Ovary (tissue), 9 donors: ENCODE results near the gene MRPS23. TPM values are rescaled to one million over a fixed set of nuclear protein-coding genes. Genes with fewer than 3 reads are reported as not detected.

ENCODE experiments used
- DNase-seq, 5 donors: peaks; one replicate each; pipeline ENCODE4 v3.0.0-alpha.2; 2019 to 2020
- H3K27ac ChIP-seq, 2 donors: fragments of 200-600 bp; one replicate each; pipeline versions ENCODE4 v1.5.1 to v1.8.0; 2019 to 2022
- H3K27me3 ChIP-seq: fragments of 200-600 bp; one replicate; pipeline ENCODE4 v1.8.0; 2022
- H3K36me3 ChIP-seq: fragments of 200-600 bp; sonication (generic); one replicate; pipeline ENCODE4 v1.5.1; 2019
- H3K4me1 ChIP-seq: one replicate; pipeline ENCODE4 v1.8.1; 2013; ENCODE audit warnings: mild to moderate bottlenecking, moderate library complexity; ENCODE audit not compliant: insufficient read depth
- H3K4me3 ChIP-seq: fragments of 200-600 bp; sonication (generic); one replicate; pipeline ENCODE4 v1.5.1; 2017
- H3K9me3 ChIP-seq, 2 donors: fragments of 200-600 bp in 1 of 2; sonication (generic) in 1 of 2; one replicate each; pipeline versions ENCODE4 v1.5.1 to v1.8.1; 2013 to 2019; ENCODE audit warnings: mild to moderate bottlenecking in 1 of 2, moderate library complexity in 1 of 2
- CTCF ChIP-seq, 3 donors: fragments of 450-650 bp in 2 of 3; fragments of 200-600 bp in 1 of 3; IDR thresholded peaks; one replicate each; pipeline versions ENCODE4 v1.5.1 to v1.8.0; 2016 to 2022; ENCODE audit warnings: antibody characterized with exemption in 3 of 3, mild to moderate bottlenecking in 1 of 3
- EP300 ChIP-seq: sonication (generic); formaldehyde crosslinking; IDR thresholded peaks from one replicate; pipeline ENCODE4 v1.6.1; 2017; ENCODE audit warnings: antibody characterized with exemption
- POLR2A ChIP-seq: fragments of 450-650 bp; IDR thresholded peaks from one replicate; pipeline ENCODE4 v1.6.1; 2017; ENCODE audit warnings: antibody characterized with exemption, mild to moderate bottlenecking, moderate library complexity
- WGBS, 3 donors: extraction: QIAGEN DNeasy Blood & Tissue Kit in 1 of 3; methylation state at CpG; one replicate each; pipeline versions ENCODE4 v1.1.5 to v1.1.7; 2013 to 2017; 5-methylcytosine and 5-hydroxymethylcytosine counted together
- intact Hi-C, 4 donors: fragments of 100-400 bp; cut with DNase I; formaldehyde crosslinking; loops; one replicate each; pipeline versions ENCODE4 v1.11.0 to v1.15.1; 2022 to 2023
- polyA plus RNA-seq, 2 donors: library from polyadenylated mRNA; stranded (reverse); fragments of 200-250 nt in 1 of 2; fragments of 350-450 nt in 1 of 2; fragmentation: Illumina TruSeq in 1 of 2; extraction: RNeasy Lipid Tissue Mini Kit (QIAGEN cat#74804) in 1 of 2; gene quantifications; one replicate each; pipeline ENCODE4 v1.2.3, GENCODE V29; 2013 to 2014
- total RNA-seq, 7 donors: library from RNA; depleted of rRNA in 2 of 7; stranded (reverse); fragments of >200 nt in 2 of 7; fragmentation: NEBNext Ultra II Directional in 3 of 7; extraction: Animal tissue kit (Norgen Biotek cat#: 25700) in 3 of 7; gene quantifications; one replicate each; pipeline versions ENCODE4 v1.1.0 to v1.2.4, GENCODE V29; 2016 to 2023
- donor health status: DM: no; HTN: no; CAD: no; lungs with moderate emphysema.
- donor health status: DM: no; HTN: no; CAD: no.
- donor health status: Bipolar disorder and iron deficiency.
- donor health status: DM: yes; HTN: yes; CAD: no.
- donor health status: DM: no; HTN: no; CAD: no.
- donor health status: DM: yes; HTN: yes; CAD: no.

Gene MRPS23
- total and polyA plus RNA-seq, 9 donors = 12.2 to 37.9 (median 31.1) TPM

DNA sequence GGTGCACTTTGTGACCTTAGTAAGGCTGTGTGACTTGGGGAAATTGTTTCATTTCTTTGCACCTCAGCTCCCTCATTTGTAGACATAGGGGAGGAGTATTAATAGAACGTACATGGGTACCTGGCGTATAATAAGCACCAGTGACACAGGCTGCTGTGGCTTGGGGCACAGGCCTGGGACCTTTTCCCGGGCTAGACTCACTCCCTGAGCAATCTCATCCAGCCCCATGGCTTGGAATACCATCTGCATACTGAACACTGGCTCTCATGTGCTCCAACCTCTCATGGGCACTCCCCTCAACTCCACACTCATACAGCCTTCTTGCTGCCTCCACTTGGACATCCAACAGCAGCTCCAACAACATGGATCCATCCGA lies 41.0 kb upstream of the MRPS23 start:
- WGBS, 3 donors = 59 to 67% (median 62%) methylated on average over 4 of the region's 4 CpGs
- Histone ChIP-seq H3K4me1 (peaks cover 49% of the 10 kb centered on the region), H3K27me3 (no peaks in the 10 kb centered on the region)

DNA sequence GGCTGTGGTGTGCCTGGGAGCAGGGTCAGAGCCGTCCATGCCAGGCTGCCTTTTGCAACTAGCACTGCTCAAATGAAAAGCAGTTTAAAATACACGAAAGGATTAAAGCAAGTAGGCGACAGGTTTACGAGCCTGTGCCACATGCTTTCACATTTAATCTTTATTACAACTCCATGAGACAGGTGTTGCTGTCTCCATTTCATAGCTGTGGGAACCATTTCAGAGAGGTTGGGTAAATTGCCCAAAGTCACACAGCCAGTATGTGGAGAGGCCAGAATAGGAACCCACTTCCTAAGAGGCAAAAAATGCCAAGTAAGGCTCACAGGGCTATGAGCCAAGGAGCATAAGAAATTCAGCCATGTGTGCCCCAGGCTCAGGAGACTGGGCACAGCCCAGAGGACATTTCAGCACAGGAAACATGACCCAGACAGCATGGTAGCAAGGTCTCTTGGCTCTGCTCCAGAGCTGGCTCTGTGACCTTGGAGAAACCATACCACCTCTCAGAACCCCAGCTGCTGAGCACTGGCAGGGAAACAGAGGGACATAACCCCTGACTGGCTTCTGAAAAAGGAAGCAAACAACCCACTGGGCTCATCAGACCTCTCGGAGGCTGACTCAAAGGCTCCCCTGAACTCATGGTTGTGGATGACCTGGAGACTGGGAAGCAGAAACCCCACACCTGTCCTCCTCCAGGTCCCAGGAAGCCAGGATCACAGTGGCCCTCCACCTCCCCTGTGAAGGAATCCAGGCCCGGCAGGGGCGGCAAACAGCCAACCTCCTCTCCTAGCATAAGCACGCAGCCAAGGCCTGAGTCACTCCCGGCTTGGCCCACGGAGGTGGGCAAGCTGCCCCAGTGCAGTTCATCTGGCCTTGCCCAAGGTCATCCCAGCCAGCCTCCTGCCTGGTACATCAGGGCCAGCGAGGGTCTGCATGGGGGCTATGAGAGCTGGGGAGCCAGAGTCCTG lies 40.3 kb upstream of the MRPS23 start:
- peak; percentile 82 to 98 (median 94) for DNase-seq
- no peaks in the 10 kb centered on the region for H3K36me3 ChIP-seq
- peaks cover 42% of the 10 kb centered on the region for H3K4me1 ChIP-seq
- 32 to 33% (median 33%) methylated on average over 11 of the region's 11 CpGs for WGBS, 3 donors
- no peak overlapping the region for H3K4me3 ChIP-seq
- H3K27me3 ChIP-seq = no peaks in the 10 kb centered on the region
- no peak for TF ChIP-seq EP300
- TF ChIP-seq POLR2A = no peak
- TF ChIP-seq CTCF (IDR thresholded peaks at IDR 0.05) = peak in 1 of 3 donors; percentile 18
- no peaks in the 10 kb centered on the region for H3K9me3 ChIP-seq
- H3K27ac ChIP-seq = peak overlapping the region; percentile 25 to 73
- intact Hi-C loops = loop anchor here in 3 of 4 donors (5.0 to 10.0 kb wide), 4 partner anchors 45 to 713 kb away; partner anchors contain the start of genes CUEDC1 (in 1 of the 3) and VEZF1 (in 1 of the 3)

More for the DNA sequence above, 41.0 kb upstream of the MRPS23 start:
- TF ChIP-seq EP300 (no peak), CTCF (IDR thresholded peaks at IDR 0.05) (no peak), POLR2A (no peak)
- DNase-seq = no peak
- intact Hi-C loops = loop anchor here in 3 of 4 donors (5.0 to 10.0 kb wide), 3 partner anchors 64 to 714 kb away; partner anchors contain the start of genes CUEDC1 (in 1 of the 3) and VEZF1 (in 1 of the 3)
- Histone ChIP-seq H3K9me3 (no peaks in the 10 kb centered on the region), H3K36me3 (no peaks in the 10 kb centered on the region), H3K4me3 (no peak overlapping the region), H3K27ac (peak overlapping the region in 1 of 2 donors; percentile 73)

DNA sequence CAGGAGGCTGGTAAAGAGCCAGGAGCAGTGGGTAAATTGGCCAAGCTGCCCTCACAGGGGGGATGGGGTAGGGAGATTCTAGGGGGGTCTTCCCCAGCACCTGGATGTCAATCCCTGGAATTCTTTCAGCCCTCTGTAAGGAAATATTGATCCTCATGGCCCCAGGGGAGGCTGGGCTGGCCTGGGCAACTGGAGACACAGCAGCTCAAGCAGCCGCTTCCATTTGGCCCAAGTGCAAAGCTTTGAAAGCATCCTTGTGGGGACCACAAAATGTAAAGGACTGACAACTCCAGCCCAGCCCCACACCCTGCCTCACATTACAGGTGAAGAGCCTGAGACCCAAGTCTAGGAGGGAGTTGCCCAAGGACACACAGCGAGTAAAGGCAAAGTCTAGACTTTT lies 39.4 kb upstream of the MRPS23 start:
- WGBS, 3 donors = 94 to 100% (median 100%) methylated on average over 2 of the region's 2 CpGs
- Histone ChIP-seq H3K27me3 (no peaks in the 10 kb centered on the region), H3K4me3 (no peak overlapping the region), H3K4me1 (peaks cover 37% of the 10 kb centered on the region), H3K9me3 (no peaks in the 10 kb centered on the region), H3K27ac (peak overlapping the region in 1 of 2 donors; percentile 73), H3K36me3 (no peaks in the 10 kb centered on the region)
- TF ChIP-seq CTCF (IDR thresholded peaks at IDR 0.05) (no peak), EP300 (no peak), POLR2A (no peak)
- DNase-seq = no peak
- intact Hi-C loops = loop anchor here in 1 of 4 donors (10.0 kb wide), 1 partner anchor 46 kb away; no protein-coding TSS in a partner anchor

DNA sequence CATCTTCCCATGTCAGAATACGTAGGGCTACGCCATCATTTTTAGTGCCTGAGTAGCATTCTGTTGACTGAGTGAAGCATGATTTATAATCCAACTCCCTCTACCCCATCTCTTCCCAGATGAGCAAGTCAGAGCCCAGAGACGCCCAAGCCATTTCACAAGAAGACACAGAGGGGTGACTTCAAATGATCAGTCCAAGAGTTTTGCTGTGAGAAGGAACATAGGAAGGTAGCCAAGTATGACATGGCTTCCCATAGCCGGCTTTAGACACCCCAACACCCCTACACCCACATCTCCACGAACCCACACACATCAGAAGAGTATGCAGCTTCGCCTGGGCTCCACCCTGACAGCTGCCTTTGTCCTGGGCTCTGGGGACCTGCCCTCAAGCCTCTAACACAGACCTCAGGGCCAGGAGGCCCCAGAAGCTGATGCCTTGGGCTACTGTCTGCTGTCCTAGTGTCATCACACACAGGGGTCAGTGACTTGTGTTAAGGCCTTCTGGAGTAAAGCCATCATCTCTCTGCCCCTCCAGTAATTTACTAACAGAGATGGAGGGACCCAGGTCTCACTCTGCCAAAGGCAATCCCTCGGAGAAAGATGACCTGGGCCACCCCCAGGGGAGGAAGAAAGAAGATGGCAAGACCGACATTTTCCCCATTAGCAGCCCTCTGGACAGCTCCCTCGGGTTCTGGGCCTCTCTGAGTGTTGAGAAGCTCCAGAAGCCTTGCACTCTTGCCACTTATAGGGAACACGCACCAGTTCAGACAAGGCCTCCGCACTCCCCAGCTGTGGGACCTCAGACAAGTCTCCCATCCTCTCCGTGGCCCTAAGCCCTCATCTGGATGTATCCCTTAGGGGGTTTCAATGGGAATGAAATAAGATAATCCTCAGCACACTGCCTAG lies 38.7 kb upstream of the MRPS23 start:
- 83 to 88% (median 84%) methylated on average over 12 of the region's 12 CpGs for WGBS, 3 donors
- no peaks in the 10 kb centered on the region for H3K27me3 ChIP-seq
- no peak for DNase-seq

More for the DNA sequence above, 38.7 kb upstream of the MRPS23 start:
- no peak for TF ChIP-seq CTCF (IDR thresholded peaks at IDR 0.05)
- no peaks in the 10 kb centered on the region for H3K9me3 ChIP-seq
- H3K36me3 ChIP-seq = no peaks in the 10 kb centered on the region
- intact Hi-C loops = loop anchor here in 1 of 4 donors (10.0 kb wide), 1 partner anchor 46 kb away; no protein-coding TSS in a partner anchor
- H3K27ac ChIP-seq = no peak overlapping the region
- H3K4me3 ChIP-seq = no peak overlapping the region
- peaks cover 37% of the 10 kb centered on the region for H3K4me1 ChIP-seq
